Activated CD8-positive, alpha-beta T cell treated with anti-CD3 and anti-CD28 coated beads, Interleukin-2, amount 10 ng/mL, durations not matched to agents 7 days and 5 days (primary cell): ENCODE data around the gene PPP1R9B. TPM values are rescaled to one million over a fixed set of nuclear protein-coding genes. Genes with fewer than 3 reads are reported as not detected.

ENCODE experiments used
- ATAC-seq: fragments of 150-1000 bp; cut with Tn5 transposase; one replicate; pipeline ENCODE4 v1.10.0; 2021; ENCODE audit warnings: moderate library complexity
- CTCF ChIA-PET: fragments of 350-600 bp; sonication (Branson Sonifier 250); formaldehyde crosslinking; loops from one replicate; lab custom pipeline; 2021; ENCODE audit warnings: antibody characterized with exemption; lab: Charles Lee
- POLR2A ChIA-PET: fragments of 350-600 bp; sonication (Branson Sonifier 250); formaldehyde crosslinking; loops from one replicate; lab custom pipeline; 2021; ENCODE audit warnings: antibody characterized with exemption; lab: Charles Lee
- DNase-seq: peaks from one replicate; pipeline ENCODE4 v3.0.0-alpha.2; 2020
- H3K27ac Mint-ChIP-seq: one replicate; pipeline ENCODE4 v1.8.0; 2021; ENCODE audit warnings: mild to moderate bottlenecking, mixed read lengths
- H3K27me3 Mint-ChIP-seq: one replicate; pipeline ENCODE4 v1.8.0; 2021; ENCODE audit warnings: low read depth, mixed read lengths
- H3K36me3 Mint-ChIP-seq: one replicate; pipeline ENCODE4 v1.8.0; 2021; ENCODE audit warnings: low read depth, mixed read lengths
- H3K4me1 Mint-ChIP-seq: one replicate; pipeline ENCODE4 v1.8.0; 2021; ENCODE audit warnings: low read depth, mixed read lengths
- H3K4me3 Mint-ChIP-seq: one replicate; pipeline ENCODE4 v1.8.0; 2021; ENCODE audit warnings: mild to moderate bottlenecking, mixed read lengths
- H3K9me3 Mint-ChIP-seq: one replicate; pipeline ENCODE4 v1.8.0; 2022; ENCODE audit warnings: mixed read lengths; ENCODE audit not compliant: insufficient read depth
- total RNA-seq, 2 experiments: library from RNA; stranded (reverse); gene quantifications; one replicate each; pipeline ENCODE4 v1.2.3, GENCODE V29; 2021

The PPP1R9B gene
- total RNA-seq, 2 experiments from 2014 or later: 113 to 115 TPM

DNA sequence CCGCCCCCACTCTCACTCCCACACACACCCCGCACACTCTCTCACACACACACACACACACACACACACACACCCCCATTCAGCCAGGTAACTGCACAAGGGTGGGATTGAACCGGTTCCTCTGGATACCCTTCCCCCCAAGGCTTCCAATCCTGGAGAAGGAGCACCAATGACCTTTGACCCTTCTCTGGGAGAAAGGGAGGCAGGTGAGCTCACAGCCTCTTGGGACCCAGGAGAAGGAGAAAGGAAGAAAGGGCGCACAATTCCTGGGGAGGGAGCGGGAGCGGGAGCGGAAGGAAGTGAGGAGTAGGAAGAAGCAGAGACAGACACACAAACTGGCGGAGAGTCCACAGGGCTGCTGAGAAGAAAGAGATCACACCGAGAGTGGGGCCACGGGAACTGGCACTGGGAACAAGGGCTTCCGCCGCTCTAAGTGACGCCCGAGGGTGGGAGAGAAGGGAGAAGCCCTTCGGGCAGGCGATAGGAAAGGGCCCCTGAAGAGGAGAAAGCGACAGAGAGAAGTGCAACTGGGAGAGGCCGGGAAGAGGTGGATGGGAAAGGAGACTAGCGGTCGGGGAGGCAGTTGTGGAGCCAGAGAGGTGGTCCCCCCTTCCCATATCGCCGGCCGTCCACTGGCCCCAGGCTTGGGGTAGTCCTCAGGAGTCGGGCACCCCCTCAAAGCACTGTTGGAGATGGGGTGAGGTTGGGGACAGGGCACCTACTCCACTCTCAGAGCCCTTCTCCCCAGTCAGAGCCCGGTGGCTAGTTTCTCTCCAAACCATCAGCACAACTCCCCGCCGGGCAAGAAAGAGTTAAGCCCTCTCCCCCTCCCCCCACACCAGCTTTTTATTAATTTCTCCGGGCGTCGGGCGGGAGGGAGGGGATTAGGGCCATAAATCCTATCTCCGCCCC lies 21.8 kb downstream of the PPP1R9B start:
- no peak for DNase-seq
- ATAC-seq: no peak
- H3K9me3 Mint-ChIP-seq: no peaks in the 10 kb centered on the region
- ChIA-PET POLR2A (interaction anchor here (1.0 kb wide), 1 partner anchor 10 kb away, joined by 3 read pairs; no protein-coding TSS in a partner anchor), CTCF (no interaction called here)
- peaks cover 34% of the 10 kb centered on the region for H3K4me1 Mint-ChIP-seq
- H3K27me3 Mint-ChIP-seq: peaks cover 37% of the 10 kb centered on the region
- H3K36me3 Mint-ChIP-seq: peaks cover 8% of the 10 kb centered on the region
- H3K27ac Mint-ChIP-seq: peak overlapping the region; percentile 13
- peak overlapping the region; percentile 20 for H3K4me3 Mint-ChIP-seq

GRCh38 chr17:50127697-50128361 lies 22.6 kb downstream of the PPP1R9B start:
- peaks cover 2% of the 10 kb centered on the region for H3K36me3 Mint-ChIP-seq
- no peak overlapping the region for H3K4me3 Mint-ChIP-seq
- no peak for DNase-seq
- POLR2A ChIA-PET: interaction anchor here (1.0 kb wide), 1 partner anchor 11 kb away, joined by 3 read pairs; no protein-coding TSS in a partner anchor
- CTCF ChIA-PET: no interaction called here
- peaks cover 37% of the 10 kb centered on the region for H3K27me3 Mint-ChIP-seq
- H3K4me1 Mint-ChIP-seq: peaks cover 34% of the 10 kb centered on the region
- no peak overlapping the region for H3K27ac Mint-ChIP-seq
- H3K9me3 Mint-ChIP-seq: no peaks in the 10 kb centered on the region
- ATAC-seq: no peak

DNA sequence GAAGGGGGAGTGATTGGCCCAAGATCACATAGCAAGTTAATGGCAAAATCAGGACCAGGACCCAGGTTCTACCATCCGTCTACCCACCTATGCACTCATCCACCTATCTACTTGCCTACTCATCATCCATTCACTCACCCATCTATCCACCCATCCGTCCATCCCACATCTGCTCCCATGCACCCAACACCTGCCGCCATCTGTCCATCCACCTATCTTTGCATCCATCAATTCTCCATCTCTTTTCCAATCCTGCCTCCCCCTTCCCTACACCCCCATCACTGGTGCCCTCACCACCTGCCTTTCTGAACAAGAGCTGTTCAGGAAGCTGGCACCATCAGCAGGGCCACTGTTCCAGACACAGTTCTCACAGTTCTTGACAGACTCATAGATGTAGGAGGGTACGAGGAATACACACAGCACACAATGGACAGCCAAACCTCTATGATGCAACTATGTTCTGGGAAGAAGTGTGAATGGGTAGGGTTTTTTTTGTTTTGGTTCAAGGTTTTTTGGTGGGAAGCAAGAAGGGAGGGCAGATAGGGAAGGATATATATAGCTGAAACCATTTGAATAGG lies 25.0 kb downstream of the PPP1R9B start:
- DNase-seq (no peak), ATAC-seq (no peak)
- Mint-ChIP-seq H3K4me1 (peaks cover 17% of the 10 kb centered on the region), H3K9me3 (no peaks in the 10 kb centered on the region), H3K27me3 (peaks cover 49% of the 10 kb centered on the region), H3K36me3 (no peaks in the 10 kb centered on the region), H3K4me3 (no peak overlapping the region), H3K27ac (no peak overlapping the region)
- POLR2A ChIA-PET: no interaction called here
- CTCF ChIA-PET: interaction anchor here (0.7 to 1.2 kb wide), 3 partner anchors 11 to 36 kb away, joined by 3 to 7 read pairs (median 3); no protein-coding TSS in a partner anchor

DNA sequence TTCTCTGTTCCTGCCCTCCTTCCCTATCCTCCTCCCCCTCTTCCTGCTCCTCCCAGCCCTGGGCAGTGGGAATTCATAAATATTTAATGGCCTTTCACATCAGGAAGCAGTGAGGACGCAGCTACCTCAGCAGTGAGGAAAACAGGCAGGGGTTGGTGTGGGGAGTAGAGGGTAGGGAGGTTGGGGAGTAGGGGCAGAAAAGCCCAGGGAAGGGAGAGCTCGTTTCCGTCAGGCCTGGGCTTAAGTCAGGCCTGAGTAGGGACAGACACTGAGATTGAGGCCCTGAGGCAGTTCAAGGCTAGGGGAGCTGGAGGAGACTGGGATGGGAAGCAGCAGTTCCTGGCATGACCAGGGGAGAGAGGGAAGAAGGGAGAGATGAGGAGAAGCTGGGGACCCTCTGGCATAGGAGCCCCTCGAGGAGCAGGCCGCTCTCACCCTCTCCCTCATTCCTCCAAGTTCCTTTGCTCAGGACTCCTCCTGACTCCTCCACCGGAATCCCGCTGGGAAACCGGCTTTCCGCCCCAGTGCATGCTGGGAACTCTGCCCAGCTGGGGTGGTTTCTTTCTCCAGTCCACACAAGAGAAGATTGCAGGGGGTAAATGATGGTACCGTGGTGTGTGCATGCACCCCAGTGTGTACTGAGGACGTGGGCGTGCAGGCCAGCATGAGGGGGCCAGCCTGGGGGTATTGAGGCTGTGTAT lies 26.7 kb downstream of the PPP1R9B start:
- no peaks in the 10 kb centered on the region for H3K9me3 Mint-ChIP-seq
- peaks cover 12% of the 10 kb centered on the region for H3K4me1 Mint-ChIP-seq
- H3K4me3 Mint-ChIP-seq: no peak overlapping the region
- ATAC-seq: no peak
- no peaks in the 10 kb centered on the region for H3K36me3 Mint-ChIP-seq
- H3K27ac Mint-ChIP-seq: no peak overlapping the region
- CTCF ChIA-PET: interaction anchor here (1.2 to 2.0 kb wide), 5 partner anchors 9 to 37 kb away, joined by 3 to 12 read pairs (median 4); partner anchors contain the start of gene PDK2
- no peak for DNase-seq
- POLR2A ChIA-PET: no interaction called here
- peaks cover 57% of the 10 kb centered on the region for H3K27me3 Mint-ChIP-seq

- H3K36me3 Mint-ChIP-seq: no peaks in the 10 kb centered on the region
- peaks cover 56% of the 10 kb centered on the region for H3K27me3 Mint-ChIP-seq
- ChIA-PET CTCF (interaction anchor here (1.2 to 2.0 kb wide), 6 partner anchors 8 to 38 kb away, joined by 3 to 12 read pairs (median 5); partner anchors contain the start of gene PDK2), POLR2A (no interaction called here)
- no peak overlapping the region for H3K27ac Mint-ChIP-seq
- ATAC-seq: no peak
- no peak for DNase-seq
- no peaks in the 10 kb centered on the region for H3K9me3 Mint-ChIP-seq
- H3K4me1 Mint-ChIP-seq: peaks cover 5% of the 10 kb centered on the region
- H3K4me3 Mint-ChIP-seq: no peak overlapping the region
These were observed 27.5 kb downstream of the PPP1R9B start for GRCh38 chr17:50122945-50123344.

DNA sequence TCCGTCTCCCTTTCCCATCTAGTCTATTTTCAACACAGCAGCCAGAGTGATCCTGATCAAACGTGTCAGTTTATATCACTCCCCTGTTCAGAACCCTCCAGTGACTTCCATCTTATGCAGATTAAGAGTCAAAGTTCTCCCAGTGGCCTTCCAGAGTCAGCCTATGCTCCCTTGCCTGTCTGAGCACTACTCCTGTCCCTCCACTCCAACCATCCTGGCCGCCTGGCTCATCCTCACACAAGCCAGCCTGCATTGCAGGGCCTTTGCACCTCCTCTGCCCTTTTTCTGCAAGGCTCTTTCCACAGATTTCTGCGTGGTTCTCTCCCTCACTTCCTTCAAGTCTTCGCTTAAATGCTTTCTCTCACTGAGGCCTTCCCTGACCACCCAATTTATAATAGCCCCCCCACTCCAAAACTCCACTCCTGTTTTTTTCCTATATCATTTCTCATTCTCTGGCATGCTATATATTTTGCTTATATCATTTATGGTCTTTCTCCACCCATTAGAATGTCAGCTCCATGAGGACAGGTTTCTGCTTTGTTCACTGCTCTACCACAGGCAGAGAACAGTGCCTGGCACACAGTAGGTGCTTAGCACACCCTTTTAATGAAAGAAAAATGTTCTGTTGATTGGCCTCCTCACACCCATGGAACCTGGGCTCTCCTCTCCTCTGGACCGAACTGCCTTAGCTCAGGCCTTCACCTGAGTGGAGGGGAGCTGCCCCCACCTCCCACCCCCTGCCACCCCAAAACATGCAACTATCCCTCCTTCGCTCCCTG lies 29.8 kb downstream of the PPP1R9B start:
- DNase-seq (no peak), ATAC-seq (no peak)
- no peak overlapping the region for H3K4me3 Mint-ChIP-seq
- H3K36me3 Mint-ChIP-seq: no peaks in the 10 kb centered on the region
- ChIA-PET POLR2A (no interaction called here), CTCF (interaction anchor here (1.2 to 2.3 kb wide), 2 partner anchors 26 to 41 kb away, joined by 3 to 10 read pairs; no protein-coding TSS in a partner anchor)
- H3K4me1 Mint-ChIP-seq: peaks cover 7% of the 10 kb centered on the region
- H3K27ac Mint-ChIP-seq: no peak overlapping the region
- H3K9me3 Mint-ChIP-seq: no peaks in the 10 kb centered on the region
- peaks cover 65% of the 10 kb centered on the region for H3K27me3 Mint-ChIP-seq

GRCh38 chr17:50118828-50119218 lies 31.7 kb downstream of the PPP1R9B start:
- no peak overlapping the region for H3K4me3 Mint-ChIP-seq
- H3K9me3 Mint-ChIP-seq: no peaks in the 10 kb centered on the region
- peaks cover 64% of the 10 kb centered on the region for H3K27me3 Mint-ChIP-seq
- CTCF ChIA-PET: interaction anchor here (0.9 to 9.1 kb wide), 7 partner anchors 23 to 178 kb away, joined by 3 to 115 read pairs (median 5); partner anchors contain the start of gene PDK2
- no peaks in the 10 kb centered on the region for H3K36me3 Mint-ChIP-seq
- POLR2A ChIA-PET: interaction anchor here (0.9 kb wide), 2 partner anchors 12 to 48 kb away, joined by 3 read pairs; no protein-coding TSS in a partner anchor
- no peak for DNase-seq
- no peak for ATAC-seq
- peaks cover 11% of the 10 kb centered on the region for H3K4me1 Mint-ChIP-seq
- H3K27ac Mint-ChIP-seq: no peak overlapping the region

DNA sequence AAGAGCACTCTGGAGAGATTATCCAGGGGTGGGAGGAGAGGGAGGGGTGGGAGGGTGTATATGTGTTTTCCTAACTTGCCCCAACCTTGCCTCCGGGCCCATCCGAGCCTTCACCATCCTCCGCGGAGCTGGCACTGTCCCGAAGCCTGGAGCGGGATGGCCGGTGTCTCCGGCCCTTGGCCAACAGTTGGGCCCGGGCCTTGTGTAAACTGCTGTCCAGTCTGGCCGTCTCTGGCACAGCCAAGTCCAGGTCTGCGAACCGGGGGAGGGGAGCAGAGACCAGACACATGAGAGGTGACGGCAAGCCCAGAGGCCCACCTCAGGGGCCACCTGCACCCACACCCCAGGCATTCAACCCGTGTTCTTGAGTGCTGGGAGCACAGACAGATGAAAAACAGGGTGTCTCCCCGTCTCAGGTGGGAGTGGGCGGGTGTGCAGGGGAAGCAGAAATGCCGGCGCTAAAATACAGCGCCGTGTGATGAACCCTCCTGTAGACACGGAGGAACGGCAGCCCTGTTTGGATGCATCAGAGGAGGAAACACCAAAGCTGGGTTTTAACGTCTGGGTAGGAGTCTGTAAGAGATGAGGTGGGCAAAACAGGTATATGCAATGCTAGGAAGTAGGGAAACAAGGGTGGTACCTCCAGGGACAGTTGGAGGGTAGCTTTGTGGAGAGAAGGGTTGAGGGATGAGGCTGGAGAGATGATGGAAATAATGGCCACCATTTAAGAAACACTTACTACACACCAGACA lies 32.2 kb downstream of the PPP1R9B start:
- CTCF ChIA-PET: interaction anchor here (1.0 to 9.1 kb wide), 8 partner anchors 13 to 64 kb away, joined by 3 to 115 read pairs (median 6); partner anchors contain the start of gene PDK2
- POLR2A ChIA-PET: interaction anchor here (0.9 kb wide), 2 partner anchors 13 to 48 kb away, joined by 3 read pairs; no protein-coding TSS in a partner anchor
- no peak for DNase-seq
- Mint-ChIP-seq H3K27ac (no peak overlapping the region), H3K27me3 (peaks cover 64% of the 10 kb centered on the region), H3K4me3 (no peak overlapping the region), H3K4me1 (peaks cover 11% of the 10 kb centered on the region), H3K36me3 (no peaks in the 10 kb centered on the region), H3K9me3 (no peaks in the 10 kb centered on the region)
- no peak for ATAC-seq

GRCh38 chr17:50117202-50118051 lies 33.0 kb downstream of the PPP1R9B start:
- ATAC-seq (peak; percentile 94), DNase-seq (peak; percentile 72)
- H3K4me3 Mint-ChIP-seq: peak overlapping the region; percentile 43
- H3K4me1 Mint-ChIP-seq: peaks cover 11% of the 10 kb centered on the region
- ChIA-PET POLR2A (no interaction called here), CTCF (interaction anchor here (0.7 to 9.1 kb wide), 14 partner anchors 13 to 180 kb away, joined by 3 to 115 read pairs (median 4); partner anchors contain the start of gene PDK2)
- H3K27me3 Mint-ChIP-seq: peaks cover 61% of the 10 kb centered on the region
- no peaks in the 10 kb centered on the region for H3K36me3 Mint-ChIP-seq
- no peak overlapping the region for H3K27ac Mint-ChIP-seq
- H3K9me3 Mint-ChIP-seq: no peaks in the 10 kb centered on the region
